Type B pancreatic cell (in vitro differentiated cells): ENCODE results near the gene HSP90AA1. TPM values are rescaled to one million over a fixed set of nuclear protein-coding genes. Genes with fewer than 3 reads are reported as not detected.

Source experiments
- DNase-seq: peaks from one replicate; pipeline ENCODE4 v3.0.0; 2021; ENCODE audit warnings: mixed read lengths; ENCODE audit not compliant: unreplicated experiment; ENCODE audit errors: extremely low spot score
- H3K27ac Mint-ChIP-seq: 2 replicates; pipeline ENCODE4 v1.8.0; 2021; ENCODE audit warnings: mild to moderate bottlenecking, mixed read lengths
- H3K27me3 Mint-ChIP-seq: 2 replicates; pipeline ENCODE4 v1.8.0; 2021; ENCODE audit warnings: mixed read lengths
- H3K36me3 Mint-ChIP-seq: 2 replicates; pipeline ENCODE4 v1.8.0; 2021; ENCODE audit warnings: mixed read lengths
- H3K4me1 Mint-ChIP-seq: one replicate; pipeline ENCODE4 v1.8.0; 2021; ENCODE audit warnings: mixed read lengths; ENCODE audit not compliant: unreplicated experiment
- H3K4me3 Mint-ChIP-seq: 2 replicates; pipeline ENCODE4 v1.8.0; 2021; ENCODE audit warnings: mild to moderate bottlenecking, mixed read lengths
- H3K9me3 Mint-ChIP-seq: 2 replicates; pipeline ENCODE4 v1.8.0; 2021; ENCODE audit warnings: mixed read lengths
- CTCF ChIP-seq: fragments of 200-600 bp; sonication (generic); conservative IDR thresholded peaks from 2 replicates; pipeline ENCODE4 v1.5.0; 2021; ENCODE audit warnings: antibody characterized with exemption, mild to moderate bottlenecking
- total RNA-seq: library from RNA; stranded (reverse); gene quantifications from 2 replicates; pipeline ENCODE4 v1.2.1, GENCODE V29; 2021; ENCODE audit warnings: low replicate concordance

Gene HSP90AA1
- total RNA-seq, 1 donor from 2014 or later, result 585 TPM

- no peak overlapping the region for H3K4me3 Mint-ChIP-seq
- no peak for DNase-seq
- no peaks in the 10 kb centered on the region for H3K36me3 Mint-ChIP-seq
- H3K9me3 Mint-ChIP-seq, result no peaks in the 10 kb centered on the region
- no peak for TF ChIP-seq CTCF
- H3K27me3 Mint-ChIP-seq, result no peaks in the 10 kb centered on the region
- H3K27ac Mint-ChIP-seq, result no peak overlapping the region
- H3K4me1 Mint-ChIP-seq, result no peaks in the 10 kb centered on the region
Observed at GRCh38 chr14:102043251-102044025, 43.4 kb downstream of the HSP90AA1 start.

GRCh38 chr14:102042699-102043098 lies 44.1 kb downstream of the HSP90AA1 start:
- H3K4me1 Mint-ChIP-seq, result no peaks in the 10 kb centered on the region
- no peak for TF ChIP-seq CTCF
- no peak overlapping the region for H3K27ac Mint-ChIP-seq

GRCh38 chr14:102040153-102040552 lies 46.7 kb downstream of the HSP90AA1 start:
- Mint-ChIP-seq H3K27ac (no peak overlapping the region), H3K9me3 (no peaks in the 10 kb centered on the region), H3K27me3 (no peaks in the 10 kb centered on the region), H3K4me1 (no peaks in the 10 kb centered on the region), H3K36me3 (peaks cover 2% of the 10 kb centered on the region), H3K4me3 (no peak overlapping the region)
- TF ChIP-seq CTCF, result no peak
- no peak for DNase-seq

More at GRCh38 chr14:102042699-102043098, 44.1 kb downstream of the HSP90AA1 start:
- Mint-ChIP-seq H3K36me3 (no peaks in the 10 kb centered on the region), H3K27me3 (no peaks in the 10 kb centered on the region), H3K9me3 (no peaks in the 10 kb centered on the region), H3K4me3 (no peak overlapping the region)
- DNase-seq, result no peak

- H3K9me3 Mint-ChIP-seq, result no peaks in the 10 kb centered on the region
- H3K36me3 Mint-ChIP-seq, result peaks cover 8% of the 10 kb centered on the region
- H3K27ac Mint-ChIP-seq, result no peak overlapping the region
- no peak for TF ChIP-seq CTCF
- no peak overlapping the region for H3K4me3 Mint-ChIP-seq
- DNase-seq, result no peak
- H3K27me3 Mint-ChIP-seq, result no peaks in the 10 kb centered on the region
- no peaks in the 10 kb centered on the region for H3K4me1 Mint-ChIP-seq
Observed at GRCh38 chr14:102039157-102039556, 47.7 kb downstream of the HSP90AA1 start.

GRCh38 chr14:102037686-102038085 lies 49.2 kb downstream of the HSP90AA1 start:
- no peak for DNase-seq
- Mint-ChIP-seq H3K4me1 (no peaks in the 10 kb centered on the region), H3K36me3 (peaks cover 19% of the 10 kb centered on the region), H3K27ac (no peak overlapping the region), H3K9me3 (no peaks in the 10 kb centered on the region), H3K4me3 (no peak overlapping the region), H3K27me3 (no peaks in the 10 kb centered on the region)
- TF ChIP-seq CTCF, result no peak
